ENCODE results near the gene FEM1C. TPM values are rescaled to one million over a fixed set of nuclear protein-coding genes. Genes with fewer than 3 reads are reported as not detected.

Gene FEM1C
- total and polyA plus RNA-seq, 2 donors, result 8.1 to 8.5 TPM

- no peaks in the 10 kb centered on the region for H3K4me1 ChIP-seq (ENCODE audit: control insufficient read depth in 2 of 2, insufficient read depth in 2 of 2, low read length in 2 of 2)
- no peak overlapping the region for H3K27ac ChIP-seq (ENCODE audit: low read depth in 1 of 2, low read length in 1 of 2)
- H3K27me3 ChIP-seq (ENCODE audit: control insufficient read depth in 2 of 2, insufficient read depth in 1 of 2, low read length in 1 of 2), result peaks cover 0 to 2% of the 10 kb centered on the region in 2 donors
- no peaks in the 10 kb centered on the region for H3K9me3 ChIP-seq (ENCODE audit: control insufficient read depth in 2 of 2, insufficient read depth in 1 of 2, low read length in 1 of 2)
- no peak for DNase-seq (ENCODE audit: low read depth in 6 of 9, low spot score in 9 of 9)
- H3K4me3 ChIP-seq (ENCODE audit: low read length in 2 of 2), result no peak overlapping the region
- 94% methylated on average over 5 of the region's 5 CpGs for WGBS
- H3K36me3 ChIP-seq (ENCODE audit: control insufficient read depth in 2 of 2, insufficient read depth in 2 of 2, low read length in 1 of 2), result no peaks in the 10 kb centered on the region
Observed at GRCh38 chr5:115496936-115497576, 47.5 kb downstream of the FEM1C start.

DNA sequence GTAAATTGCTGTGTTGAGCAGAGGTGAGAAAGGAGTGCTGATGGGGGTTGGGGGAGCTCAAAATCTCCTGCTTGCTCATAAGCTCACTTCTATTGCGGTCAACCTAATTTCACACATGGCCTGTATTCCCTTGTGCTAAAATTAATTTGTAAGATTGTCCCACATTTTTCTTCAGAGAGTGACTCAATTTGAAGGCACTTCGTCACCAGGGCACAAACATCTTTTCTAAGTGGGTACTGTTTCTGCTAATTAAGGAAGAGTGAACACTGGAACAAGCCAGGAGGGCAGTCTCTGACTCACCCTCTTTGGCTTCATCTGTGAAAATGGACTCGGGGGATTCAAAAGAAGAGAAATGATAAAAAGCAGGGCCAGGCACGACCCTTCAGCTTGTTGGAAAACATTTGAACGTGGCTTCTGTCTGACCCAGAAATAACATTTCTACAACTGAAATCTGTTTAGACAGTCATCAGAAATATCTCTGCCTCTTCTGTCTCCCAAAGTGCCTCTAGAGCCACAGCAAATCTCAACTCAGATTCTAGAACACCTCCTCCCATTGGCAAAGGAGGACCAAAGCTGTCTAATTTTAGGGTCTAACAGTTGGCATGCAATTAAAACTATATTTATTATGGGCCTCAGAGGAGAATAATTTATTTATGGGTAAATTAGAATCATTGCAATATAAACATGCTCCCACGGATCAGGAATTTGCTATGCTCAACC, 49.8 kb downstream of the FEM1C start:
- WGBS, result 90% methylated on average over 6 of the region's 6 CpGs
- H3K9me3 ChIP-seq (ENCODE audit: control insufficient read depth in 2 of 2, insufficient read depth in 1 of 2, low read length in 1 of 2), result no peaks in the 10 kb centered on the region
- DNase-seq (ENCODE audit: low read depth in 6 of 9, low spot score in 9 of 9), result no peak
- H3K27me3 ChIP-seq (ENCODE audit: control insufficient read depth in 2 of 2, insufficient read depth in 1 of 2, low read length in 1 of 2), result peaks cover 0 to 2% of the 10 kb centered on the region in 2 donors
- no peak overlapping the region for H3K4me3 ChIP-seq (ENCODE audit: low read length in 2 of 2)
- no peaks in the 10 kb centered on the region for H3K36me3 ChIP-seq (ENCODE audit: control insufficient read depth in 2 of 2, insufficient read depth in 2 of 2, low read length in 1 of 2)
- no peaks in the 10 kb centered on the region for H3K4me1 ChIP-seq (ENCODE audit: control insufficient read depth in 2 of 2, insufficient read depth in 2 of 2, low read length in 2 of 2)
- H3K27ac ChIP-seq (ENCODE audit: low read depth in 1 of 2, low read length in 1 of 2), result no peak overlapping the region

- Histone ChIP-seq H3K36me3 (ENCODE audit: control insufficient read depth in 2 of 2, insufficient read depth in 2 of 2, low read length in 1 of 2) (no peaks in the 10 kb centered on the region), H3K4me3 (ENCODE audit: low read length in 2 of 2) (no peak overlapping the region), H3K27me3 (ENCODE audit: control insufficient read depth in 2 of 2, insufficient read depth in 1 of 2, low read length in 1 of 2) (peaks cover 0 to 2% of the 10 kb centered on the region in 2 donors), H3K4me1 (ENCODE audit: control insufficient read depth in 2 of 2, insufficient read depth in 2 of 2, low read length in 2 of 2) (no peaks in the 10 kb centered on the region), H3K27ac (ENCODE audit: low read depth in 1 of 2, low read length in 1 of 2) (no peak overlapping the region), H3K9me3 (ENCODE audit: control insufficient read depth in 2 of 2, insufficient read depth in 1 of 2, low read length in 1 of 2) (no peaks in the 10 kb centered on the region)
- 94% methylated on average over 2 of the region's 2 CpGs for WGBS
- DNase-seq (ENCODE audit: low read depth in 6 of 9, low spot score in 9 of 9), result no peak
Observed at GRCh38 chr5:115490596-115490995, 54.0 kb downstream of the FEM1C start.

DNA sequence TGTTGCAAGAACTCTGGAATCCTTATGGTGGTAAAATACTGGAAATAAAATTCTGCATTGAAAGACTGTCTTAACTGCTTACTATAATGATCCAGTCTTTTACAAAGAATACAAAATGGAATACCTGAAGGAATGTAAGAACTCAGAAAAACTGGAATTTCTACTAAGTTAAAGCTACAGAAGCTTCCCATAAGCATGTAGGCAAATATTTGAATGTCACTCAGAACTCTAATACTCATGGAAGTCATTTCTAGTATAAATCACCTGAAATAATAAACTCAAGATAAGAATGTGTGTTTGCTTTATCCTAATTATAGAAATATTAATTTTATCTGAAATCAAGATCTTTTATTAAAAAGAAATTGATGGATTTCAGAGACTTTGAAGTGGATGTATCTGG, 54.8 kb downstream of the FEM1C start:
- DNase-seq (ENCODE audit: low read depth in 6 of 9, low spot score in 9 of 9), result no peak
- Histone ChIP-seq H3K4me3 (ENCODE audit: low read length in 2 of 2) (no peak overlapping the region), H3K36me3 (ENCODE audit: control insufficient read depth in 2 of 2, insufficient read depth in 2 of 2, low read length in 1 of 2) (no peaks in the 10 kb centered on the region), H3K4me1 (ENCODE audit: control insufficient read depth in 2 of 2, insufficient read depth in 2 of 2, low read length in 2 of 2) (no peaks in the 10 kb centered on the region), H3K27ac (ENCODE audit: low read depth in 1 of 2, low read length in 1 of 2) (no peak overlapping the region), H3K27me3 (ENCODE audit: control insufficient read depth in 2 of 2, insufficient read depth in 1 of 2, low read length in 1 of 2) (peaks cover 0 to 2% of the 10 kb centered on the region in 2 donors), H3K9me3 (ENCODE audit: control insufficient read depth in 2 of 2, insufficient read depth in 1 of 2, low read length in 1 of 2) (no peaks in the 10 kb centered on the region)

- Histone ChIP-seq H3K9me3 (ENCODE audit: control insufficient read depth in 2 of 2, insufficient read depth in 1 of 2, low read length in 1 of 2) (no peaks in the 10 kb centered on the region), H3K4me3 (ENCODE audit: low read length in 2 of 2) (no peak overlapping the region), H3K27me3 (ENCODE audit: control insufficient read depth in 2 of 2, insufficient read depth in 1 of 2, low read length in 1 of 2) (no peaks in the 10 kb centered on the region), H3K36me3 (ENCODE audit: control insufficient read depth in 2 of 2, insufficient read depth in 2 of 2, low read length in 1 of 2) (no peaks in the 10 kb centered on the region), H3K4me1 (ENCODE audit: control insufficient read depth in 2 of 2, insufficient read depth in 2 of 2, low read length in 2 of 2) (no peaks in the 10 kb centered on the region), H3K27ac (ENCODE audit: low read depth in 1 of 2, low read length in 1 of 2) (no peak overlapping the region)
- no peak for DNase-seq (ENCODE audit: low read depth in 6 of 9, low spot score in 9 of 9)
Observed at GRCh38 chr5:115487756-115488155, 56.8 kb downstream of the FEM1C start.

DNA sequence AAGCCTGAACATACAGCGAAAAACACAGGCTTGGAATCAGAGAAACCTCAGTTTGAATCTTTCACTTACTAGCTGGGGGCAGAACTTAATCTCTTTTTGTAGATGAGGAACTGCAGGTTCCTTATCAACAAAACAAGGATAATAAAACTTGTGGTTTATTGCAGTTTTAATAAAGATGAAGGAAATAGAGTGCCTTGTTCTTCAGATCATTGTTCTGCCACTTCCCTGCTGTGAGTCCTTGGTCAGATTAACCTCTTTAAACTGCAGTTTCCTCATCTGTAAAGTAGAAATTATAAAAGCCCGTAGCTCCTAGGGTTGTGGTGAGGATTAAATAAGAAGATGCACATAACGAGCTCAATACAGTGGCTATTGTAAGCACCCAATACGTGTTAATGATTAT, 57.4 kb downstream of the FEM1C start:
- H3K27ac ChIP-seq (ENCODE audit: low read depth in 1 of 2, low read length in 1 of 2), result no peak overlapping the region
- no peaks in the 10 kb centered on the region for H3K27me3 ChIP-seq (ENCODE audit: control insufficient read depth in 2 of 2, insufficient read depth in 1 of 2, low read length in 1 of 2)
- no peaks in the 10 kb centered on the region for H3K9me3 ChIP-seq (ENCODE audit: control insufficient read depth in 2 of 2, insufficient read depth in 1 of 2, low read length in 1 of 2)
- H3K36me3 ChIP-seq (ENCODE audit: control insufficient read depth in 2 of 2, insufficient read depth in 2 of 2, low read length in 1 of 2), result no peaks in the 10 kb centered on the region
- no peak for DNase-seq (ENCODE audit: low read depth in 6 of 9, low spot score in 9 of 9)
- 76% methylated on average over 4 of the region's 4 CpGs for WGBS
- H3K4me3 ChIP-seq (ENCODE audit: low read length in 2 of 2), result no peak overlapping the region
- no peaks in the 10 kb centered on the region for H3K4me1 ChIP-seq (ENCODE audit: control insufficient read depth in 2 of 2, insufficient read depth in 2 of 2, low read length in 2 of 2)

DNA sequence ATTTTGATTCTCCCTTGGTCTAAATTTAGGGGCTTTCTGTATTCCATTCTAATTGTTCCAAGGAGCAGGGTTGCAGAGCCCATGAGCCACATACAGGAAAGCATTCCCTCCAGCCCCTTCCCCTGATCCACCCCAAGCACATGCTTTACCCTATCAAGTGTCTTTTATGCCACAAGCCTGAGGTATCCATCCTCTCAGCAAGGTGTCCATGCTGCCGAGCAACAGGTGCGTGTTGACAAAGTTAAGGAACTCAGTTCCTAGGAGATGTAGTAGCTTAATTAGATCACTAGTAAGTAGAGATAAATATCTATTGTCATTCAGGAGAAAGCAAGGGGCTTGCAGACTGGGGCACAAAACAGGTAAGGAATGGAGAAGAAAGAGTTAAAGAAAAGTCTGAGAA, 57.8 kb downstream of the FEM1C start:
- 96% methylated on average over 2 of the region's 2 CpGs for WGBS
- Histone ChIP-seq H3K9me3 (ENCODE audit: control insufficient read depth in 2 of 2, insufficient read depth in 1 of 2, low read length in 1 of 2) (no peaks in the 10 kb centered on the region), H3K36me3 (ENCODE audit: control insufficient read depth in 2 of 2, insufficient read depth in 2 of 2, low read length in 1 of 2) (no peaks in the 10 kb centered on the region), H3K4me3 (ENCODE audit: low read length in 2 of 2) (no peak overlapping the region), H3K27me3 (ENCODE audit: control insufficient read depth in 2 of 2, insufficient read depth in 1 of 2, low read length in 1 of 2) (no peaks in the 10 kb centered on the region), H3K4me1 (ENCODE audit: control insufficient read depth in 2 of 2, insufficient read depth in 2 of 2, low read length in 2 of 2) (no peaks in the 10 kb centered on the region), H3K27ac (ENCODE audit: low read depth in 1 of 2, low read length in 1 of 2) (no peak overlapping the region)
- no peak for DNase-seq (ENCODE audit: low read depth in 6 of 9, low spot score in 9 of 9)

DNA sequence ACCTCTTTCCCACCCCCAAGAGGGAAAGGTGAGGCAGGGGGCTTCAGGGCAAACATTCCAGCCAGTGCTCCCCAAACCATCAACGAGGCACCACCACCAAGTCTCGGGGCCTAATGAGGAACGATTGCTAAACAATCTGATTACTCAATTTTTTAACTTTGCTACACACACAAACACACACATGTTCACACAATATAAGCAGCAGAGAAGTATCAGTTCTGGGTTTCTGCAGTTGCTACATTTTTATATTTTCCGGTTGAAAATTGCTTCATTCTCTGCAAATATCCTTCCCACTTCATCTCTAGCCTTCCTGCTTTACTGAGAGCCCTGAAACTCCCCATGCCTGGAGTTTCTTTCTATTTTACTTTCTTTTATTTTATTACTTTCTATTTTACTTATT, 60.2 kb downstream of the FEM1C start:
- no peak overlapping the region for H3K4me3 ChIP-seq (ENCODE audit: low read length in 2 of 2)
- H3K27ac ChIP-seq (ENCODE audit: low read depth in 1 of 2, low read length in 1 of 2), result no peak overlapping the region
- DNase-seq (ENCODE audit: low read depth in 6 of 9, low spot score in 9 of 9), result no peak
- 83% methylated on average over 4 of the region's 4 CpGs for WGBS
- H3K9me3 ChIP-seq (ENCODE audit: control insufficient read depth in 2 of 2, insufficient read depth in 1 of 2, low read length in 1 of 2), result no peaks in the 10 kb centered on the region
- no peaks in the 10 kb centered on the region for H3K4me1 ChIP-seq (ENCODE audit: control insufficient read depth in 2 of 2, insufficient read depth in 2 of 2, low read length in 2 of 2)
- H3K27me3 ChIP-seq (ENCODE audit: control insufficient read depth in 2 of 2, insufficient read depth in 1 of 2, low read length in 1 of 2), result peaks cover 0 to 3% of the 10 kb centered on the region in 2 donors
- no peaks in the 10 kb centered on the region for H3K36me3 ChIP-seq (ENCODE audit: control insufficient read depth in 2 of 2, insufficient read depth in 2 of 2, low read length in 1 of 2)

DNA sequence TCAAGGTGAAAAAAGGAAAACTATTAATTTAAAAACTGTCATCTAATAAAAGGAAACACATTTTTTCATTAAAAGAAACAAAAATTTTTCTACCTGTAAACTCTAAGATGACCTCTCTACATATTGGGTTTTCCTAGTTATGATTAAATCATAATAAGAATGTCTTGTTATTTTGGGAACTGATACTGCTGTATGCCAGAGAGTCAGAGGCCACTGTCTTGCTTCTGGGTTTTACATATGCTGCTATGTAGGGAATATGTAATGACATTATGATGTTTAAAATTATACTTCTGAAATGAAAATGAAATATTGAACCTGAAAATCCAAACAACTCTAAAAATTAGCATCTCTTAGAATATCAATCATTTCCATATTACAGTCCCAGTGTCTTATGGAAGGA, 63.7 kb downstream of the FEM1C start:
- Histone ChIP-seq H3K36me3 (ENCODE audit: control insufficient read depth in 2 of 2, insufficient read depth in 2 of 2, low read length in 1 of 2) (no peaks in the 10 kb centered on the region), H3K4me1 (ENCODE audit: control insufficient read depth in 2 of 2, insufficient read depth in 2 of 2, low read length in 2 of 2) (no peaks in the 10 kb centered on the region), H3K27me3 (ENCODE audit: control insufficient read depth in 2 of 2, insufficient read depth in 1 of 2, low read length in 1 of 2) (peaks cover 0 to 3% of the 10 kb centered on the region in 2 donors), H3K4me3 (ENCODE audit: low read length in 2 of 2) (no peak overlapping the region), H3K9me3 (ENCODE audit: control insufficient read depth in 2 of 2, insufficient read depth in 1 of 2, low read length in 1 of 2) (no peaks in the 10 kb centered on the region), H3K27ac (ENCODE audit: low read depth in 1 of 2, low read length in 1 of 2) (no peak overlapping the region)
- DNase-seq (ENCODE audit: low read depth in 6 of 9, low spot score in 9 of 9), result no peak
